ENCODE measurements around the gene SFTPA2.
"Not testable (repeated sequence)": the region's sequence is repeated elsewhere in the genome, so short reads cannot be mapped to it uniquely, and the experiment has no call there.

The SFTPA2 gene

GRCh38 chr10:79552143-79552542 is 8.1 kb downstream of the SFTPA2 start:
- Mint-ChIP-seq H3K27ac (no peak overlapping the region), H3K27me3 (ENCODE audit: low read depth, poor library complexity) (peaks cover 12% of the 10 kb centered on the region), H3K9me3 (no peaks in the 10 kb centered on the region), H3K36me3 (ENCODE audit: low read depth) (no peaks in the 10 kb centered on the region), H3K4me1 (no peaks in the 10 kb centered on the region), H3K4me3 (no peak overlapping the region)
- no peak for TF ChIP-seq CTCF (IDR thresholded peaks at IDR 0.05)
- no peak for DNase-seq

DNA sequence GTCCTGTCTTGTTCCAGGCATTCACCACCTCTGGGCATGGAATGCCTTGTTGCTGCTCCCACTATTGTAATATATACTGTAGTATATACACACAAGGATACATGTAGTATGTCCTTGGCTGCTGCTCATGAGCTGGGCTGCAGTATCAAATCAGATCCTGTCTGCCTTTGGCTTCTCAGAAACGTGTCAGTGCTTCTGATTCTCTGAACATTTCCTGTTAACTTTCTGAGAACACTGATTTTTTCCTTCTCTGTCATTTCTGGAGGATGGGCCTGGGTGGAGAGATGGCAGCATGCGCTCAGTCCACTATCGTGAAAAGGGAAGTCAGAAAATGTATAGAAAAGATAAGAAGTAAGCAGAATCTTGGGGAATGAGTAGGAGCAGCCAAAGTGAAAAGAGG is 12.2 kb downstream of the SFTPA2 start:
- no peak for DNase-seq
- Mint-ChIP-seq H3K27ac (no peak overlapping the region), H3K4me3 (no peak overlapping the region), H3K36me3 (ENCODE audit: low read depth) (no peaks in the 10 kb centered on the region), H3K9me3 (peaks cover 6% of the 10 kb centered on the region), H3K27me3 (ENCODE audit: low read depth, poor library complexity) (peaks cover 23% of the 10 kb centered on the region), H3K4me1 (no peaks in the 10 kb centered on the region)
- TF ChIP-seq CTCF (IDR thresholded peaks at IDR 0.05): no peak

- H3K9me3 Mint-ChIP-seq; H3K4me1 Mint-ChIP-seq; H3K4me3 Mint-ChIP-seq; H3K27ac Mint-ChIP-seq; DNase-seq; H3K36me3 Mint-ChIP-seq (ENCODE audit: low read depth): not testable (repeated sequence)
- H3K27me3 Mint-ChIP-seq (ENCODE audit: low read depth, poor library complexity): peaks cover 19% of the 10 kb centered on the region
These were observed 13.1 kb downstream of the SFTPA2 start for GRCh38 chr10:79547128-79547527.

- not testable (repeated sequence) for H3K4me1 Mint-ChIP-seq; H3K36me3 Mint-ChIP-seq (ENCODE audit: low read depth); H3K9me3 Mint-ChIP-seq
These were observed 15.1 kb downstream of the SFTPA2 start for GRCh38 chr10:79544926-79545659.

GRCh38 chr10:79544408-79544807 is 15.8 kb downstream of the SFTPA2 start:
- H3K27ac Mint-ChIP-seq; H3K9me3 Mint-ChIP-seq; H3K4me1 Mint-ChIP-seq; DNase-seq; H3K36me3 Mint-ChIP-seq (ENCODE audit: low read depth); H3K4me3 Mint-ChIP-seq: not testable (repeated sequence)
- H3K27me3 Mint-ChIP-seq (ENCODE audit: low read depth, poor library complexity): peaks cover 22% of the 10 kb centered on the region

More at GRCh38 chr10:79544926-79545659, 15.1 kb downstream of the SFTPA2 start:
- not testable (repeated sequence) for H3K4me3 Mint-ChIP-seq, H3K27ac Mint-ChIP-seq, DNase-seq
- peaks cover 22% of the 10 kb centered on the region for H3K27me3 Mint-ChIP-seq (ENCODE audit: low read depth, poor library complexity)

GRCh38 chr10:79542626-79543025 is 17.6 kb downstream of the SFTPA2 start:
- no peak for DNase-seq
- no peak overlapping the region for H3K27ac Mint-ChIP-seq
- TF ChIP-seq CTCF (IDR thresholded peaks at IDR 0.05): no peak
- H3K9me3 Mint-ChIP-seq: peaks cover 6% of the 10 kb centered on the region
- peaks cover 22% of the 10 kb centered on the region for H3K27me3 Mint-ChIP-seq (ENCODE audit: low read depth, poor library complexity)
- no peak overlapping the region for H3K4me3 Mint-ChIP-seq
- no peaks in the 10 kb centered on the region for H3K4me1 Mint-ChIP-seq
- H3K36me3 Mint-ChIP-seq (ENCODE audit: low read depth): no peaks in the 10 kb centered on the region

GRCh38 chr10:79540930-79541329 is 19.3 kb downstream of the SFTPA2 start:
- not testable (repeated sequence) for H3K9me3 Mint-ChIP-seq; H3K4me3 Mint-ChIP-seq; H3K4me1 Mint-ChIP-seq; H3K36me3 Mint-ChIP-seq (ENCODE audit: low read depth); H3K27ac Mint-ChIP-seq; DNase-seq
- H3K27me3 Mint-ChIP-seq (ENCODE audit: low read depth, poor library complexity): peaks cover 11% of the 10 kb centered on the region

- not testable (repeated sequence) for DNase-seq; H3K4me3 Mint-ChIP-seq; H3K9me3 Mint-ChIP-seq; H3K36me3 Mint-ChIP-seq (ENCODE audit: low read depth); H3K27ac Mint-ChIP-seq; H3K4me1 Mint-ChIP-seq
- peaks cover 13% of the 10 kb centered on the region for H3K27me3 Mint-ChIP-seq (ENCODE audit: low read depth, poor library complexity)
These were observed 21.9 kb downstream of the SFTPA2 start for GRCh38 chr10:79538311-79538710.

DNA sequence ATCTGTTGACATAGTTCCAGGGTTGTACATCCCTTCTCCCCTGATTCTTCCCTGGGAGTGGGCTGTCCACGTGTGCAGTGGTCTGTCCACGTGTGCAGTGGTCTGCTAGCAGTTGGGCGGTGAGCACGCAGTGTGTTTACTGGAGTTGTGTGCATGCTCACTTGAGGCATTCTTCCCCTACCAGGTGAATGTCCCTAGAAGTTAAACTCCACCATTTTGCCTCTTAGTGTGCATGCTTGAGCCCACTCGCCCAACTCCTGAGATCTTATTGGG is 26.4 kb downstream of the SFTPA2 start:
- H3K27me3 Mint-ChIP-seq (ENCODE audit: low read depth, poor library complexity): peaks cover 12% of the 10 kb centered on the region
- DNase-seq; H3K4me1 Mint-ChIP-seq; H3K4me3 Mint-ChIP-seq; H3K9me3 Mint-ChIP-seq; H3K27ac Mint-ChIP-seq; H3K36me3 Mint-ChIP-seq (ENCODE audit: low read depth): not testable (repeated sequence)

DNA sequence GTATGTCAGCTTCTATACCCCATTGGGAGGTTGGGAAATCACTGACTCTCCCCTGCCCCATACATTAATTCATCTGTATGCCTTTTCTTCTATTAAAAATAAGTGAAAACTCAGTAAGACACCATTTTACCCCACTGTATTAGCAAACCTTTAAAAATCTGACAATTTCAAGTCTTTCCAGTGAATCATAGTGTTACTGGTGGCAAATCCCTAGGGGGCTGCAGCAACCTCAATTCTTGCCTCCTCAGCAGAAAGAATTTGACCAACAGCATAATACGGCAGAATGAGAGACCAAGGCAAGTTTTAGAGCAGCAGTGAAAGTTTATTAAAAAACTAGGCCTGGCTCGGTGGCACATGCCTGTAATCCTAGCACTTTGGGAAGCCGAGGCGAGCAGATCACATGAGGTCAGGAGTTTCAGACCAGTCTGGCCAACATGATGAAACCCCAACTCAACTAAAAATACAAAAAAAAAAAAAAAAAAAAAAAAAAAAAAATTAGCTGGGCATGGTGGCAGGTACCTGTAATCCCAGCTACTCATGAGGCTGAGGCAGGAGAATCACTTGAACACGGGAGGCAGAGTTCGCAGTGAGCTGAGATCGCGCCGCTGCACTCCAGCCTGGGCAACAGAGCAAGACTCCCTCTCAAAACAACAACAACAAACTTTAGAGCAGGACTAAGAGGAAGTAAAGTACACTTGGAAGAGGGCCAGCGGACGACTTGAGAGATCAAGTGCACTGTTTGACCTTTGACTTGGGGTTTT is 26.9 kb downstream of the SFTPA2 start:
- H3K4me3 Mint-ChIP-seq; DNase-seq; H3K36me3 Mint-ChIP-seq (ENCODE audit: low read depth); H3K4me1 Mint-ChIP-seq; H3K27ac Mint-ChIP-seq; H3K9me3 Mint-ChIP-seq: not testable (repeated sequence)
- peaks cover 12% of the 10 kb centered on the region for H3K27me3 Mint-ChIP-seq (ENCODE audit: low read depth, poor library complexity)

DNA sequence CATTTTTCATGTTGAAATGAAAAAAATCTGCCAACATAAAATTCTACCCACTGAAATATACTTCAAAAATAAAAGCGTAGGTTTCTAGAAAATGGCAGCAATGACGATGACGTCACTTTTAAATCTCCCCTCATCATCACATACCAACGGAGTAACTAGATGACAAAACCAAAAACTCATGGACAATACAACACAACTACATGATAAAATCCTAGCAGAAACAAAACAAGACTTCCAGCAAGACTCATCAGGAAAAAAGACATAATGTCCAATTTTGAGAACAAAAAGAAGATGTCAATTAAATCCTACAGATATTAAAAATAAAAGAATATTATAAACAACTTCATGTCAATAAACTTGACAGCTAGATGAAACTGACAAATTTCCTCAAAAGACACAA is 31.9 kb downstream of the SFTPA2 start:
- not testable (repeated sequence) for H3K4me1 Mint-ChIP-seq; H3K36me3 Mint-ChIP-seq (ENCODE audit: low read depth); H3K4me3 Mint-ChIP-seq; H3K27me3 Mint-ChIP-seq (ENCODE audit: low read depth, poor library complexity); H3K9me3 Mint-ChIP-seq; H3K27ac Mint-ChIP-seq; DNase-seq

Data from nephron progenitor cell (in vitro differentiated cells).